ENCODE measurements around the gene PYGM. TPM values are rescaled to one million over a fixed set of nuclear protein-coding genes. Genes with fewer than 3 reads are reported as not detected.

The PYGM gene
- total and polyA plus RNA-seq, 2 donors (not counting 1 experiment from before 2014, with no cell fraction given), result 0.50 to 1.9 TPM

DNA sequence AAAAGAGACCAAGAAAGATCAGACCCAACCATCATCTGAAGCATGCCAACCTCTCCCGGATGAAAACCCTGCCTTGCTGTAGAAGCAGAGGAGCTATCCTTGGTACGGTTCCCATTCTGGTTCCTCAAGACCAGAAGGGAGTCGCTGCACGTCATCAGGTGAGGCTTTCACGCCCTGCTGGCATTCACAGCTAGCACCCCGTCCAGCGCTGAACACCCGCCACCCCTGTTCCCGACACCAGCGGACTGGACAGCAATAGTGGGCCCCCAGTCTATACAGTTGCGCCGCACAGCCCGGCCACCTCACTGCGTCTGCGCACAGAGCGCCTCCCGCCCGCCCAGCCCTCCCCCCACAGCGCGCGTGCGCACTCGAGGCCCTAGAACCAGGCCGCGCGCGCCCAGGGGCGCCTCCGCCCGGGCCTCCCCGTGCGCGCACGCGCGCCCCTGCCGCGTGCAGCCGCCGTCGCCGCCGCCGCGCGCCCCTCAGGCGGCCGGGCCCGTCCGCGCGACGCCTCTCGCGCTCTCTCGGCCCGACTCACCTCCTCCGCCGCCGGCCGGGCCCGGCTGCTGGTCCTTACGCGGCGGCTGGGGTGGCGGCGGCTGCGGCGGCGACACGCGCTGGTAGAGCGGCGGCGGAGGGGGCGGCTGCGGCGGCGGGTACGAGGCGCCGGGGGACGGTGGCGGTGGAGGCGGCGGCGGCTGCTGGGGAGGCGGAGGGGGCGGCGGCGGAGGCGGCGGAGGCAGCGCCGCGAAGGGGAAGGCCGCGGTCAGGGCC, 17.9 kb upstream of the PYGM start:
- H3K4me1 ChIP-seq (ENCODE audit: control insufficient read depth, extremely low read depth, insufficient read depth, low read length), result peaks cover 12% of the 10 kb centered on the region
- H3K9me3 ChIP-seq (ENCODE audit: control insufficient read depth, insufficient read depth, low read depth, low read length), result no peaks in the 10 kb centered on the region
- H3K9ac ChIP-seq (ENCODE audit: insufficient read depth, low read length), result peak overlapping the region; percentile 98
- no peaks in the 10 kb centered on the region for H3K27me3 ChIP-seq (ENCODE audit: control insufficient read depth, insufficient read depth, low read length)
- peak overlapping the region; percentile 94 for H3K4me2 ChIP-seq (ENCODE audit: extremely low read depth, insufficient read depth, low read length)
- H3K79me2 ChIP-seq (ENCODE audit: control insufficient read depth, insufficient read depth, low read length), result peaks cover 48% of the 10 kb centered on the region
- peak; percentile 77 to 81 for DNase-seq (ENCODE audit: low read depth in 2 of 2)
- peak overlapping the region; percentile 65 to 81 (median 79) for H3K4me3 ChIP-seq (replicated peaks in 1 of 4; ENCODE audit: control extremely low read depth in 1 of 4, insufficient read depth in 1 of 4, low read depth in 3 of 4, low read length in 4 of 4)
- H3K27ac ChIP-seq (ENCODE audit: insufficient read depth, low read length), result peak overlapping the region; percentile 93
- H3K36me3 ChIP-seq (ENCODE audit: control insufficient read depth, insufficient read depth, low read length), result peaks cover 17% of the 10 kb centered on the region
- H4K20me1 ChIP-seq (ENCODE audit: control insufficient read depth, extremely low read depth, insufficient read depth, low read length), result peaks cover 4% of the 10 kb centered on the region
- no peak overlapping the region for H2AFZ ChIP-seq (ENCODE audit: low read length)
- TF ChIP-seq, protein P1, sequence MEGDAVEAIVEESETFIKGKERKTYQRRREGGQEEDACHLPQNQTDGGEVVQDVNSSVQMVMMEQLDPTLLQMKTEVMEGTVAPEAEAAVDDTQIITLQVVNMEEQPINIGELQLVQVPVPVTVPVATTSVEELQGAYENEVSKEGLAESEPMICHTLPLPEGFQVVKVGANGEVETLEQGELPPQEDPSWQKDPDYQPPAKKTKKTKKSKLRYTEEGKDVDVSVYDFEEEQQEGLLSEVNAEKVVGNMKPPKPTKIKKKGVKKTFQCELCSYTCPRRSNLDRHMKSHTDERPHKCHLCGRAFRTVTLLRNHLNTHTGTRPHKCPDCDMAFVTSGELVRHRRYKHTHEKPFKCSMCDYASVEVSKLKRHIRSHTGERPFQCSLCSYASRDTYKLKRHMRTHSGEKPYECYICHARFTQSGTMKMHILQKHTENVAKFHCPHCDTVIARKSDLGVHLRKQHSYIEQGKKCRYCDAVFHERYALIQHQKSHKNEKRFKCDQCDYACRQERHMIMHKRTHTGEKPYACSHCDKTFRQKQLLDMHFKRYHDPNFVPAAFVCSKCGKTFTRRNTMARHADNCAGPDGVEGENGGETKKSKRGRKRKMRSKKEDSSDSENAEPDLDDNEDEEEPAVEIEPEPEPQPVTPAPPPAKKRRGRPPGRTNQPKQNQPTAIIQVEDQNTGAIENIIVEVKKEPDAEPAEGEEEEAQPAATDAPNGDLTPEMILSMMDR (conservative IDR thresholded peaks at IDR 0.05 in 1 of 2, IDR thresholded peaks at IDR 0.05 in 1 of 2; ENCODE audit: low read depth in 1 of 2, low read length in 2 of 2), result no peak
- TF ChIP-seq EZH2 (IDR thresholded peaks at IDR 0.05; ENCODE audit: low read length, missing control alignments), result no peak

DNA sequence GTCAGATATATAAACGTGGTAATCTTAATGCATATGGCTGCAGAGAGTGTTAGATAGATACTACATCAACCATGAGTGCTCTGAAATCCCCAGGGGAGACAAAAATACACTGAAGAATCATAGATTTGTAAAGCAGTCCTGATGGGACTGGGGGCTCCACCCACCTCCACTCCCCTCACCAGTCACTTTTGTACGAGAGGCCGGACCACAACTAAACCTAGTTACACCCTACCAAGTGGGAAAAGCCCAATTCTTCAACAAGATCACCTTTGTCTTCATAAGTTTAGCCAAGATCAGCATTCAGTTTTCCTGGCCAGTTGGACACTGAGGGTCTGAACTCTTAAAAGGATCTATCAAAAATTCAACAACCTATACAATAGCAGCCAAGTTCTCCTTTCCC, 17.1 kb upstream of the PYGM start:
- H3K9me3 ChIP-seq (ENCODE audit: control insufficient read depth, insufficient read depth, low read depth, low read length), result no peaks in the 10 kb centered on the region
- H3K79me2 ChIP-seq (ENCODE audit: control insufficient read depth, insufficient read depth, low read length), result peaks cover 52% of the 10 kb centered on the region
- no peak overlapping the region for H2AFZ ChIP-seq (ENCODE audit: low read length)
- no peaks in the 10 kb centered on the region for H3K27me3 ChIP-seq (ENCODE audit: control insufficient read depth, insufficient read depth, low read length)
- H3K9ac ChIP-seq (ENCODE audit: insufficient read depth, low read length), result peak overlapping the region; percentile 35
- peaks cover 12% of the 10 kb centered on the region for H3K4me1 ChIP-seq (ENCODE audit: control insufficient read depth, extremely low read depth, insufficient read depth, low read length)
- H3K27ac ChIP-seq (ENCODE audit: insufficient read depth, low read length), result peak overlapping the region; percentile 40
- no peak for DNase-seq (ENCODE audit: low read depth in 2 of 2)
- peak overlapping the region; percentile 65 to 81 (median 79) for H3K4me3 ChIP-seq (replicated peaks in 1 of 4; ENCODE audit: control extremely low read depth in 1 of 4, insufficient read depth in 1 of 4, low read depth in 3 of 4, low read length in 4 of 4)
- peaks cover 17% of the 10 kb centered on the region for H3K36me3 ChIP-seq (ENCODE audit: control insufficient read depth, insufficient read depth, low read length)
- peaks cover 4% of the 10 kb centered on the region for H4K20me1 ChIP-seq (ENCODE audit: control insufficient read depth, extremely low read depth, insufficient read depth, low read length)
- H3K4me2 ChIP-seq (ENCODE audit: extremely low read depth, insufficient read depth, low read length), result peak overlapping the region; percentile 94
- no peak for TF ChIP-seq EZH2 (IDR thresholded peaks at IDR 0.05; ENCODE audit: low read length, missing control alignments)
- TF ChIP-seq, protein P1 (conservative IDR thresholded peaks at IDR 0.05 in 1 of 2, IDR thresholded peaks at IDR 0.05 in 1 of 2; ENCODE audit: low read depth in 1 of 2, low read length in 2 of 2), result no peak

DNA sequence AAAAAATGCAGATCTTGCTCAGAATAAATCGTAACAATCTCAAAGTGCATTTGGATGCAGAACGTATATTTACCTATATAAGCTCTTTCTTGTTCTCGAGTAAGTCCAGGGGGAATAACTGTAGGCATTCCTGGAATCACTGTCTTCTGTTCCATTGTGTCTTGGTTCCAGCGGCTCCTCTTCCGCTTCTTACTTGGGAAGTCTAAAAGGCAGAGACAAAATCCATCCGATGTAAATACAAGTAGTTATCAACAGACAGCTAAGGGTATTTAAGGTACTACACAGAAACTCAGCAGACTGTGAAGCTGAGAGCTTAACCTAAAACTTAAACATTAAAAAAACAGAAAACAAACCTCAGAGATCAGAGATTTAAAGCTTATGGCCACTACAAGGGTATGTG, 16.7 kb upstream of the PYGM start:
- Histone ChIP-seq H4K20me1 (ENCODE audit: control insufficient read depth, extremely low read depth, insufficient read depth, low read length) (peaks cover 4% of the 10 kb centered on the region), H3K4me2 (ENCODE audit: extremely low read depth, insufficient read depth, low read length) (peak overlapping the region; percentile 94), H3K9ac (ENCODE audit: insufficient read depth, low read length) (no peak overlapping the region), H3K9me3 (ENCODE audit: control insufficient read depth, insufficient read depth, low read depth, low read length) (no peaks in the 10 kb centered on the region), H3K4me3 (replicated peaks in 1 of 4; ENCODE audit: control extremely low read depth in 1 of 4, insufficient read depth in 1 of 4, low read depth in 3 of 4, low read length in 4 of 4) (peak overlapping the region; percentile 65 to 81 (median 79)), H2AFZ (ENCODE audit: low read length) (no peak overlapping the region), H3K27me3 (ENCODE audit: control insufficient read depth, insufficient read depth, low read length) (no peaks in the 10 kb centered on the region), H3K36me3 (ENCODE audit: control insufficient read depth, insufficient read depth, low read length) (peaks cover 18% of the 10 kb centered on the region), H3K27ac (ENCODE audit: insufficient read depth, low read length) (no peak overlapping the region), H3K79me2 (ENCODE audit: control insufficient read depth, insufficient read depth, low read length) (peaks cover 56% of the 10 kb centered on the region), H3K4me1 (ENCODE audit: control insufficient read depth, extremely low read depth, insufficient read depth, low read length) (peaks cover 12% of the 10 kb centered on the region)
- TF ChIP-seq, protein P1 (conservative IDR thresholded peaks at IDR 0.05 in 1 of 2, IDR thresholded peaks at IDR 0.05 in 1 of 2; ENCODE audit: low read depth in 1 of 2, low read length in 2 of 2), result no peak
- TF ChIP-seq EZH2 (IDR thresholded peaks at IDR 0.05; ENCODE audit: low read length, missing control alignments), result no peak
- no peak for DNase-seq (ENCODE audit: low read depth in 2 of 2)

All from fibroblast of lung (primary cell).